Liver (tissue), 9 donors: Measurements from ENCODE around the gene RTN4. TPM values are rescaled to one million over a fixed set of nuclear protein-coding genes. Genes with fewer than 3 reads are reported as not detected.

Source experiments
- DNase-seq: peaks from one replicate; pipeline ENCODE4 v3.0.0-alpha.2; 2017; ENCODE audit warnings: low spot score
- H3K27ac ChIP-seq, 2 donors: one replicate each; pipeline ENCODE4 v1.7.0; 2013; ENCODE audit warnings: inconsistent platforms in 2 of 2, low read length in 2 of 2, control low read depth in 1 of 2, low read depth in 1 of 2, mild to moderate bottlenecking in 1 of 2
- H3K27me3 ChIP-seq, 4 donors: one replicate each; pipeline versions ENCODE4 v1.6.1 to v1.7.0; 2013; ENCODE audit warnings: low read length in 3 of 4, inconsistent platforms in 1 of 4, mild to moderate bottlenecking in 1 of 4, moderate library complexity in 1 of 4; ENCODE audit not compliant: control insufficient read depth in 4 of 4, insufficient read depth in 4 of 4
- H3K36me3 ChIP-seq, 4 donors: one replicate each; pipeline versions ENCODE4 v1.6.1 to v1.7.0; 2013; ENCODE audit warnings: low read length in 3 of 4, mild to moderate bottlenecking in 3 of 4, low read depth in 1 of 4, moderate library complexity in 1 of 4; ENCODE audit not compliant: control insufficient read depth in 4 of 4, insufficient read depth in 3 of 4
- H3K4me1 ChIP-seq, 4 donors: one replicate each; pipeline versions ENCODE4 v1.6.1 to v1.7.0; 2013; ENCODE audit warnings: low read length in 3 of 4, mild to moderate bottlenecking in 3 of 4, moderate library complexity in 1 of 4; ENCODE audit not compliant: control insufficient read depth in 4 of 4, insufficient read depth in 4 of 4
- H3K4me3 ChIP-seq, 3 donors: one replicate each; pipeline versions ENCODE4 v1.6.1 to v1.7.0; 2013; ENCODE audit warnings: low read length in 3 of 3, control low read depth in 1 of 3, low read depth in 1 of 3, mild to moderate bottlenecking in 1 of 3
- H3K9ac ChIP-seq, 2 donors: one replicate each; pipeline ENCODE4 v1.7.0; 2013; ENCODE audit warnings: low read length in 2 of 2, mild to moderate bottlenecking in 2 of 2, moderate library complexity in 2 of 2, control low read depth in 1 of 2, low read depth in 1 of 2
- H3K9me3 ChIP-seq, 4 donors: one replicate each; pipeline versions ENCODE4 v1.6.1 to v1.7.0; 2013; ENCODE audit warnings: low read length in 3 of 4; ENCODE audit not compliant: control insufficient read depth in 4 of 4
- ATF3 ChIP-seq: IDR thresholded peaks from 2 replicates; pipeline ENCODE4 v1.6.1; 2016; ENCODE audit warnings: antibody characterized with exemption
- CTCF ChIP-seq: fragments of 150-350 bp; IDR thresholded peaks from 2 replicates; pipeline ENCODE4 v1.5.1; 2017; ENCODE audit warnings: improper control_type of control experiment, low read depth, low read length; ENCODE audit not compliant: missing input control
- FOXA1 ChIP-seq: IDR thresholded peaks from 2 replicates; pipeline ENCODE4 v1.6.1; 2016; ENCODE audit warnings: antibody characterized with exemption
- FOXA2 ChIP-seq: IDR thresholded peaks from 2 replicates; pipeline ENCODE4 v1.6.1; 2016; ENCODE audit warnings: antibody characterized with exemption
- GABPA ChIP-seq, 2 donors: IDR thresholded peaks in 1 of 2; conservative IDR thresholded peaks in 1 of 2; 2 replicates each; pipeline ENCODE4 v1.6.1; 2016; ENCODE audit warnings: antibody characterized with exemption in 2 of 2, mild to moderate bottlenecking in 1 of 2, moderate library complexity in 1 of 2
- HNF4A ChIP-seq, 2 donors: conservative IDR thresholded peaks; 2 replicates each; pipeline ENCODE4 v1.6.1; 2016; ENCODE audit warnings: antibody characterized with exemption in 2 of 2, mild to moderate bottlenecking in 2 of 2
- JUND ChIP-seq, 2 donors: IDR thresholded peaks; 2 replicates each; pipeline ENCODE4 v1.6.1; 2016; ENCODE audit warnings: antibody characterized with exemption in 2 of 2
- MAX ChIP-seq: IDR thresholded peaks from 2 replicates; pipeline ENCODE4 v1.6.1; 2016; ENCODE audit warnings: antibody characterized with exemption
- RAD21 ChIP-seq, 2 donors: IDR thresholded peaks; 2 replicates each; pipeline ENCODE4 v1.6.1; 2016; ENCODE audit warnings: antibody characterized with exemption in 2 of 2, mild to moderate bottlenecking in 2 of 2
- REST ChIP-seq: IDR thresholded peaks from 2 replicates; pipeline ENCODE4 v1.6.1; 2016; ENCODE audit warnings: antibody characterized with exemption, mild to moderate bottlenecking
- RXRA ChIP-seq, 2 donors: IDR thresholded peaks; 2 replicates each; pipeline ENCODE4 v1.6.1; 2017 to 2018; ENCODE audit warnings: antibody characterized with exemption in 2 of 2, mild to moderate bottlenecking in 1 of 2
- SP1 ChIP-seq: IDR thresholded peaks from 2 replicates; pipeline ENCODE4 v1.6.1; 2018; ENCODE audit warnings: antibody characterized with exemption, mild to moderate bottlenecking
- TAF1 ChIP-seq: conservative IDR thresholded peaks from 2 replicates; pipeline ENCODE4 v1.6.1; 2016; ENCODE audit warnings: antibody characterized with exemption, mild to moderate bottlenecking
- YY1 ChIP-seq: IDR thresholded peaks from 2 replicates; pipeline ENCODE4 v1.6.1; 2016; ENCODE audit warnings: antibody characterized with exemption, mild to moderate bottlenecking
- ZBTB33 ChIP-seq: IDR thresholded peaks from 2 replicates; pipeline ENCODE4 v1.6.1; 2016; ENCODE audit warnings: antibody characterized with exemption
- WGBS: extraction: QIAGEN DNeasy Blood & Tissue Kit; methylation state at CpG from one replicate; pipeline ENCODE4 v1.1.7; 2013; 5-methylcytosine and 5-hydroxymethylcytosine counted together
- polyA plus RNA-seq, 2 donors: library from polyadenylated mRNA; stranded (reverse) in 1 of 2; unstranded in 1 of 2; fragments of 200-250 nt in 1 of 2; fragments of >200 nt in 1 of 2; fragmentation: Nextera tagmentation in 1 of 2; extraction: Ambion mirVana in 1 of 2; gene quantifications; one replicate each; pipeline versions ENCODE4 v1.2.1 to v1.2.3, GENCODE V29; 2013 to 2015
- total RNA-seq, 2 donors: library from RNA; depleted of rRNA; stranded (reverse); fragments of >200 nt; gene quantifications; one replicate each; pipeline ENCODE4 v1.2.3, GENCODE V29; 2014
- donor health status: healthy.
- donor health status: healthy.
- donor health status: healthy.
- donor health status: healthy.
- donor health status: healthy.

RTN4 gene
- total and polyA plus RNA-seq, 4 donors: 73.5 to 348 (median 151) TPM

- DNase-seq: peak; percentile 83
- peak overlapping the region; percentile 75 to 93 for H3K27ac ChIP-seq
- WGBS: 4% methylated on average over 56 of the region's 56 CpGs
- H3K36me3 ChIP-seq: no peaks in the 10 kb centered on the region
- H3K9ac ChIP-seq: peak overlapping the region; percentile 53 to 60
- no peaks in the 10 kb centered on the region for H3K9me3 ChIP-seq
- TF ChIP-seq RXRA (IDR thresholded peaks at IDR 0.05): no peak
- peak; percentile 3 to 75 for TF ChIP-seq RAD21 (IDR thresholded peaks at IDR 0.05)
- TF ChIP-seq ZBTB33: no peak
- no peak for TF ChIP-seq GABPA (IDR thresholded peaks at IDR 0.05 in 1 of 2, conservative IDR thresholded peaks at IDR 0.05 in 1 of 2)
- peak; percentile 42 for TF ChIP-seq CTCF
- TF ChIP-seq MAX: peak; percentile 30
- TF ChIP-seq REST: no peak
- TF ChIP-seq FOXA1: no peak
- peak; percentile 73 for TF ChIP-seq YY1
- TF ChIP-seq ATF3: no peak
- H3K27me3 ChIP-seq: no peaks in the 10 kb centered on the region
- peak overlapping the region; percentile 32 to 79 (median 58) for H3K4me3 ChIP-seq
- H3K4me1 ChIP-seq: peaks cover 2 to 13% (median 4%) of the 10 kb centered on the region in 4 donors
Measured at GRCh38 chr2:55049043-55049820, 1.0 kb downstream of the RTN4 start.

- TF ChIP-seq FOXA2 (no peak), GABPA (IDR thresholded peaks at IDR 0.05 in 1 of 2, conservative IDR thresholded peaks at IDR 0.05 in 1 of 2) (no peak), REST (no peak), HNF4A (conservative IDR thresholded peaks at IDR 0.05) (no peak), SP1 (no peak), TAF1 (no peak), YY1 (no peak), JUND (IDR thresholded peaks at IDR 0.05) (no peak)
- no peak for DNase-seq
Measured at GRCh38 chr2:55048508-55049042, 1.7 kb downstream of the RTN4 start.

More at GRCh38 chr2:55048508-55049042, 1.7 kb downstream of the RTN4 start:
- 32% methylated on average over 16 of the region's 16 CpGs for WGBS
- peak overlapping the region; percentile 32 to 79 (median 58) for H3K4me3 ChIP-seq
- H3K27ac ChIP-seq: peak overlapping the region; percentile 75 to 93
- H3K9me3 ChIP-seq: no peaks in the 10 kb centered on the region
- H3K27me3 ChIP-seq: no peaks in the 10 kb centered on the region
- H3K36me3 ChIP-seq: no peaks in the 10 kb centered on the region
- H3K4me1 ChIP-seq: peaks cover 2 to 13% (median 4%) of the 10 kb centered on the region in 4 donors
- peak overlapping the region; percentile 53 to 60 for H3K9ac ChIP-seq
